OCI-LY7 (cell line): ENCODE measurements around the gene HTRA2.

Source experiments
- EZH2phosphoT487 ChIP-seq: fragments of 200-600 bp; sonication (generic); IDR thresholded peaks from 2 replicates; pipeline ENCODE4 v1.6.1; 2018; ENCODE audit warnings: low read depth, borderline replicate concordance, mild to moderate bottlenecking, mixed run types, antibody characterized with exemption, low read length, moderate library complexity, mixed read lengths
- TF ChIP-seq, protein P1 (sequence below): fragments of 200-600 bp; sonication (generic); conservative IDR thresholded peaks from 2 replicates; pipeline ENCODE4 v1.5.1; 2014; ENCODE audit warnings: mild to moderate bottlenecking, antibody characterized with exemption, low read length, moderate library complexity, mixed read lengths

DNA sequence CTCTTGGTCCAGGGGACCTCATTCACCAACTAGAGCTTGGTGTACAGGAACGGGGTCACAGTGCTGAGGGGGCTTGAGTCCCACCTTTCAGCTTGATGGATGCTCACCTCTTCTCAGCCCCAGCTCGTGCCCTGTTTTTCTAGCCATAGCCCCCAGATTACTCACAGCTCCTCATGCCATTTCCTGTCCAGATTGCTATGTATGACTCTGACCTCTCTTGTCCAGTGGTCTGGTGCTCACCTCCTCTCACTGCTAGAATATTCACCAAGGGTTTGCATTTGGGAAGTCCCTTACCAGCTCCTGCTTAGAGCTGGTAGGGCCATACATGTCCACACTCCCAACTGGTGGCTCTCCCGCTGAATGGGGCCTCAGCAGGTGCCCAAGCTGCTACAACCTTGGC lies 36.2 kb upstream of the HTRA2 start:
- TF ChIP-seq, protein P1, sequence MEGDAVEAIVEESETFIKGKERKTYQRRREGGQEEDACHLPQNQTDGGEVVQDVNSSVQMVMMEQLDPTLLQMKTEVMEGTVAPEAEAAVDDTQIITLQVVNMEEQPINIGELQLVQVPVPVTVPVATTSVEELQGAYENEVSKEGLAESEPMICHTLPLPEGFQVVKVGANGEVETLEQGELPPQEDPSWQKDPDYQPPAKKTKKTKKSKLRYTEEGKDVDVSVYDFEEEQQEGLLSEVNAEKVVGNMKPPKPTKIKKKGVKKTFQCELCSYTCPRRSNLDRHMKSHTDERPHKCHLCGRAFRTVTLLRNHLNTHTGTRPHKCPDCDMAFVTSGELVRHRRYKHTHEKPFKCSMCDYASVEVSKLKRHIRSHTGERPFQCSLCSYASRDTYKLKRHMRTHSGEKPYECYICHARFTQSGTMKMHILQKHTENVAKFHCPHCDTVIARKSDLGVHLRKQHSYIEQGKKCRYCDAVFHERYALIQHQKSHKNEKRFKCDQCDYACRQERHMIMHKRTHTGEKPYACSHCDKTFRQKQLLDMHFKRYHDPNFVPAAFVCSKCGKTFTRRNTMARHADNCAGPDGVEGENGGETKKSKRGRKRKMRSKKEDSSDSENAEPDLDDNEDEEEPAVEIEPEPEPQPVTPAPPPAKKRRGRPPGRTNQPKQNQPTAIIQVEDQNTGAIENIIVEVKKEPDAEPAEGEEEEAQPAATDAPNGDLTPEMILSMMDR: no peak
- no peak for TF ChIP-seq EZH2phosphoT487
